HepG2 (cell line): ENCODE measurements around the gene ATP13A4. TPM values are rescaled to one million over a fixed set of nuclear protein-coding genes. Genes with fewer than 3 reads are reported as not detected.

Experiments
- ATAC-seq: fragments of 200-7000 bp; cut with Tn5 transposase; 3 replicates; pipeline ENCODE4 v1.9.1; 2020; ENCODE audit warnings: mild to moderate bottlenecking, moderate library complexity
- BruUV-seq: library from RNA; stranded (reverse); fragments of 400-500 nt; replicated peaks from 2 replicates; lab custom pipeline; 2021; lab: Mats Ljungman, UMichigan
- CTCF ChIA-PET: fragments of 300-600 bp; formaldehyde crosslinking; extraction: SDS; loops from one replicate; lab custom pipeline; 2021; ENCODE audit warnings: low total read pairs, inconsistent platforms, low intra/inter-chr PET ratio; lab: Yijun Ruan, JAX
- POLR2A ChIA-PET: fragments of 350-600 bp; sonication (Branson Sonifier 250); formaldehyde crosslinking; loops from one replicate; lab custom pipeline; 2020; ENCODE audit warnings: antibody characterized with exemption, inconsistent platforms; lab: Yijun Ruan, JAX
- DNase-seq: peaks from one replicate; pipeline ENCODE4 v3.0.0-alpha.2; 2015; ENCODE audit warnings: low spot score
- FAIRE-seq: peaks from 3 replicates; lab custom pipeline; 2011; peaks lifted over from hg19 to GRCh38; lab: Jason Lieb, UNC
- H2AFZ ChIP-seq: one replicate; pipeline ENCODE4 v1.6.1; 2011; ENCODE audit warnings: low read length, inconsistent platforms
- H3K27ac ChIP-seq: fragments of 300-600 bp; 3 replicates; pipeline ENCODE4 v1.8.0; 2011; ENCODE audit warnings: mixed run types, mild to moderate bottlenecking, mixed read lengths, low read length, inconsistent platforms; ENCODE audit not compliant: insufficient read depth; ENCODE audit errors: extremely low read length
- H3K27me3 ChIP-seq, 2 experiments: fragments of 200-600 bp in 1 of 2; 2 replicates in 1 of 2; 3 replicates in 1 of 2; pipeline versions ENCODE4 v1.6.0 to v1.8.0; 2011; ENCODE audit warnings: low read length in 2 of 2, mild to moderate bottlenecking in 2 of 2, moderate library complexity in 2 of 2, inconsistent platforms in 1 of 2; ENCODE audit not compliant: insufficient read depth in 2 of 2, control insufficient read depth in 1 of 2
- H3K36me3 ChIP-seq, 2 experiments: fragments of 200-600 bp in 1 of 2; replicated peaks in 1 of 2; 2 replicates in 1 of 2; 3 replicates in 1 of 2; pipeline versions ENCODE4 v1.5.1 to v1.8.0; 2011; ENCODE audit warnings: low read length in 2 of 2, inconsistent platforms in 1 of 2; ENCODE audit not compliant: insufficient read depth in 2 of 2, control insufficient read depth in 1 of 2
- H3K4me1 ChIP-seq: 2 replicates; pipeline ENCODE4 v1.5.1; 2012; ENCODE audit warnings: low read length, inconsistent platforms; ENCODE audit not compliant: insufficient read depth
- H3K4me2 ChIP-seq: 2 replicates; pipeline ENCODE4 v1.6.0; 2011; ENCODE audit warnings: low read depth, low read length, inconsistent platforms
- H3K4me3 ChIP-seq, 3 experiments: fragments of 200-600 bp in 1 of 3; sonication (generic), shearing (Covaris generic) in 1 of 3; replicated peaks in 1 of 3; 2 replicates each; pipeline ENCODE4 v1.5.1; 2011 to 2016; ENCODE audit warnings: low read length in 3 of 3, inconsistent platforms in 2 of 3, low read depth in 2 of 3, mild to moderate bottlenecking in 2 of 3, control low read depth in 1 of 3, mixed read lengths in 1 of 3; ENCODE audit not compliant: insufficient read depth in 1 of 3
- H3K79me2 ChIP-seq: one replicate; pipeline ENCODE4 v1.6.1; 2011; ENCODE audit warnings: low read length, inconsistent platforms; ENCODE audit not compliant: insufficient read depth
- H3K9ac ChIP-seq: 2 replicates; pipeline ENCODE4 v1.6.0; 2011; ENCODE audit warnings: mild to moderate bottlenecking, low read depth, low read length, inconsistent platforms; ENCODE audit not compliant: insufficient read depth
- H3K9me3 ChIP-seq: 2 replicates; pipeline ENCODE4 v1.5.1; 2012; ENCODE audit warnings: mild to moderate bottlenecking, low read length
- H4K20me1 ChIP-seq: 2 replicates; pipeline ENCODE4 v1.6.0; 2011; ENCODE audit warnings: inconsistent platforms, mild to moderate bottlenecking, low read length, moderate library complexity; ENCODE audit not compliant: insufficient read depth
- AKAP8 ChIP-seq: sonication (generic); formaldehyde crosslinking; IDR thresholded peaks from 2 replicates; pipeline ENCODE4 v1.5.1; 2020; ENCODE audit warnings: mild to moderate bottlenecking, missing genetic modification reagents
- CREBL2 ChIP-seq: sonication (generic); formaldehyde crosslinking; IDR thresholded peaks from 2 replicates; pipeline ENCODE4 v1.8.1; 2023; ENCODE audit warnings: missing genetic modification reagents, mild to moderate bottlenecking, borderline replicate concordance
- HNRNPLL ChIP-seq: fragments of 200-400 bp; formaldehyde crosslinking; IDR thresholded peaks from 2 replicates; pipeline ENCODE4 v1.6.1; 2017; ENCODE audit warnings: mild to moderate bottlenecking, low read depth, low read length; ENCODE audit not compliant: poor library complexity, severe bottlenecking
- KAT7 ChIP-seq: IDR thresholded peaks from 2 replicates; pipeline ENCODE4 v1.6.1; 2018; ENCODE audit warnings: borderline replicate concordance, missing compliant biosample characterization
- SP5 ChIP-seq: IDR thresholded peaks from 2 replicates; pipeline ENCODE4 v1.6.1; 2016; ENCODE audit warnings: low read depth, borderline replicate concordance
- ZBTB46 ChIP-seq: sonication (generic); formaldehyde crosslinking; IDR thresholded peaks from 2 replicates; pipeline ENCODE4 v1.4.0; 2020; ENCODE audit warnings: mild to moderate bottlenecking, missing genetic modification reagents, borderline replicate concordance
- ZBTB7B ChIP-seq: sonication (generic); formaldehyde crosslinking; IDR thresholded peaks from 2 replicates; pipeline ENCODE4 v1.4.0; 2020; ENCODE audit warnings: missing genetic modification reagents
- ZKSCAN1 ChIP-seq: fragments of 150-350 bp; IDR thresholded peaks from 2 replicates; pipeline ENCODE4 v1.6.1; 2014; ENCODE audit warnings: low read length
- ZNF232 ChIP-seq: sonication (generic); formaldehyde crosslinking; IDR thresholded peaks from 2 replicates; pipeline ENCODE4 v1.4.0; 2020; ENCODE audit warnings: missing genetic modification reagents, borderline replicate concordance
- ZNF33A ChIP-seq: sonication (generic); formaldehyde crosslinking; IDR thresholded peaks from 2 replicates; pipeline ENCODE4 v1.5.1; 2020; ENCODE audit warnings: missing genetic modification reagents, mild to moderate bottlenecking, moderate library complexity, borderline replicate concordance
- ZNF441 ChIP-seq: sonication (generic); formaldehyde crosslinking; IDR thresholded peaks from 2 replicates; pipeline ENCODE4 v1.7.0; 2021; ENCODE audit warnings: missing genetic modification reagents, borderline replicate concordance
- ZNF850 ChIP-seq: sonication (generic); formaldehyde crosslinking; conservative IDR thresholded peaks from 2 replicates; pipeline ENCODE4 v1.9.0; 2021; ENCODE audit warnings: mild to moderate bottlenecking, missing genetic modification reagents
- ZSCAN21 ChIP-seq: sonication (generic); formaldehyde crosslinking; IDR thresholded peaks from 2 replicates; pipeline ENCODE4 v1.8.0; 2022; ENCODE audit warnings: mild to moderate bottlenecking, missing genetic modification reagents, moderate library complexity, borderline replicate concordance
- WGBS: methylation state at CpG from one replicate; pipeline ENCODE4 v1.1.6; 2017; ENCODE audit warnings: low lambda C conversion rate; 5-methylcytosine and 5-hydroxymethylcytosine counted together
- in situ Hi-C: cut with HindIII; loops from 2 replicates; pipeline ENCODE4 v1.10.0; 2017; ENCODE audit warnings: low pct_unique_long_range_greater_than_20kb; ENCODE audit not compliant: extremely low pct_ligation_motif_present
- intact Hi-C: fragments of 100-400 bp; cut with micrococcal nuclease; formaldehyde crosslinking; loops from one replicate; pipeline ENCODE4 v1.10.0; 2022; ENCODE audit not compliant: unreplicated experiment
- polyA plus RNA-seq, 8 experiments: library from polyadenylated mRNA; depleted of rRNA in 3 of 8; stranded (reverse) in 7 of 8; unstranded in 1 of 8; fragments of >200 nt; fragmentation: Illumina TruSeq in 4 of 8; extraction: Trizol in 4 of 8; gene quantifications; 2 replicates each; pipeline versions ENCODE4 v1.2.1 to v1.2.3, GENCODE V29; 2011 to 2016; ENCODE audit warnings: low read depth in 4 of 8, missing spikeins in 1 of 8, mixed read lengths in 1 of 8; ENCODE audit not compliant: insufficient read depth in 1 of 8
- total RNA-seq, 5 experiments: library from RNA; depleted of rRNA; stranded (reverse); fragments of >200 nt; fragmentation: Illumina TruSeq; extraction: Trizol; gene quantifications; 2 replicates each; pipeline ENCODE4 v1.2.3, GENCODE V29; 2016; ENCODE audit warnings: low read depth in 1 of 5

Gene ATP13A4
- total and polyA plus RNA-seq, 2 of the 13 experiments (the other 11 are each of a cell fraction or from before 2014, with no cell fraction given): 0.01 to 0.07 TPM

GRCh38 chr3:193509103-193509965 is 45.4 kb downstream of the ATP13A4 start:
- Histone ChIP-seq H3K27ac (no peak overlapping the region), H3K9ac (no peak overlapping the region), H3K27me3 (peaks cover 0 to 12% of the 10 kb centered on the region in 2 experiments; a peak in 2 of 5 replicates), H4K20me1 (no peaks in the 10 kb centered on the region), H3K36me3 (no peaks in the 10 kb centered on the region), H3K79me2 (no peaks in the 10 kb centered on the region), H2AFZ (no peak overlapping the region), H3K4me1 (no peaks in the 10 kb centered on the region), H3K4me2 (no peak overlapping the region), H3K9me3 (no peaks in the 10 kb centered on the region), H3K4me3 (no peak overlapping the region)
- ATAC-seq (no peak), DNase-seq (no peak), FAIRE-seq (no peak)
- BruUV-seq: no TSS peak
- intact Hi-C loops: no loop called here
- ChIA-PET CTCF (no interaction called here), POLR2A (no interaction called here)
- TF ChIP-seq KAT7 (no peak), ZNF33A (CRISPR knock-in tag) (no peak), ZBTB7B (CRISPR knock-in tag) (no peak)
- in situ Hi-C loops: no loop called here
- 17% methylated on average over 4 of the region's 4 CpGs for WGBS

GRCh38 chr3:193508108-193508507 is 46.6 kb downstream of the ATP13A4 start:
- Histone ChIP-seq H3K79me2 (no peaks in the 10 kb centered on the region), H3K27ac (no peak overlapping the region), H3K9me3 (no peaks in the 10 kb centered on the region), H4K20me1 (no peaks in the 10 kb centered on the region), H3K27me3 (peaks cover 0 to 12% of the 10 kb centered on the region in 2 experiments; a peak in 2 of 5 replicates), H2AFZ (no peak overlapping the region), H3K4me3 (no peak overlapping the region), H3K4me1 (no peaks in the 10 kb centered on the region)
- 5% methylated on average over 2 of the region's 2 CpGs for WGBS
- FAIRE-seq (no peak), DNase-seq (no peak)
- ChIA-PET POLR2A (no interaction called here), CTCF (no interaction called here)
- no TSS peak for BruUV-seq
- TF ChIP-seq ZNF441 (CRISPR knock-in tag) (no peak), ZSCAN21 (CRISPR knock-in tag) (no peak), HNRNPLL (no peak), SP5 (no peak), AKAP8 (no peak), ZKSCAN1 (no peak), CREBL2 (no peak), ZBTB46 (CRISPR knock-in tag) (no peak), ZNF232 (CRISPR knock-in tag) (no peak), ZNF850 (CRISPR knock-in tag) (no peak)
- TF ChIP-seq, all 625 proteins: peak for 0
- H3K9ac ChIP-seq: no peak overlapping the region
- ATAC-seq: no peak
- H3K36me3 ChIP-seq: no peaks in the 10 kb centered on the region
- in situ Hi-C loops: no loop called here
- H3K4me2 ChIP-seq: no peak overlapping the region
- intact Hi-C loops: no loop called here
